NT2/D1 (cell line): ENCODE results near the gene SHISAL1.

Experiments
- DNase-seq: peaks from one replicate; pipeline ENCODE4 v3.0.0-alpha.2; 2011; ENCODE audit warnings: low read depth, low spot score
- H3K27me3 ChIP-seq: 2 replicates; pipeline ENCODE4 v1.6.0; 2011; ENCODE audit warnings: mild to moderate bottlenecking; ENCODE audit not compliant: insufficient read length, insufficient read depth
- H3K36me3 ChIP-seq: 2 replicates; pipeline ENCODE4 v1.6.1; 2011; ENCODE audit warnings: mild to moderate bottlenecking, low read length, mixed read lengths; ENCODE audit not compliant: insufficient read depth, insufficient read length
- H3K4me1 ChIP-seq: 2 replicates; pipeline ENCODE4 v1.5.1; 2011; ENCODE audit not compliant: insufficient read depth, insufficient read length
- H3K4me3 ChIP-seq: 2 replicates; pipeline ENCODE4 v1.5.1; 2011; ENCODE audit warnings: low read depth; ENCODE audit not compliant: insufficient read length
- H3K9ac ChIP-seq: 2 replicates; pipeline ENCODE4 v1.6.0; 2011; ENCODE audit warnings: low read depth; ENCODE audit not compliant: insufficient read length
- H3K9me3 ChIP-seq: 2 replicates; pipeline ENCODE4 v1.5.1; 2011; ENCODE audit warnings: mild to moderate bottlenecking, low read length; ENCODE audit not compliant: insufficient read depth
- SUZ12 ChIP-seq: IDR thresholded peaks from 2 replicates; pipeline ENCODE4 v1.6.1; 2011; ENCODE audit not compliant: insufficient read length, insufficient read depth; ENCODE audit errors: extremely low read depth
- YY1 ChIP-seq: IDR thresholded peaks from 2 replicates; pipeline ENCODE4 v1.6.1; 2011; ENCODE audit not compliant: insufficient read length, insufficient read depth
- ZNF274 ChIP-seq: IDR thresholded peaks from 2 replicates; pipeline ENCODE4 v1.6.1; 2011; ENCODE audit warnings: mild to moderate bottlenecking, low read depth, low read length

SHISAL1 gene

GRCh38 chr22:44336962-44337677 is 24.4 kb upstream of the SHISAL1 start:
- H3K4me1 ChIP-seq = peaks cover 10% of the 10 kb centered on the region
- H3K36me3 ChIP-seq = no peaks in the 10 kb centered on the region
- H3K4me3 ChIP-seq = no peak overlapping the region
- no peak overlapping the region for H3K9ac ChIP-seq
- TF ChIP-seq ZNF274 = no peak
- no peak for TF ChIP-seq SUZ12
- TF ChIP-seq YY1 = no peak
- H3K9me3 ChIP-seq = no peaks in the 10 kb centered on the region
- DNase-seq = no peak
- H3K27me3 ChIP-seq = peaks cover 40% of the 10 kb centered on the region

DNA sequence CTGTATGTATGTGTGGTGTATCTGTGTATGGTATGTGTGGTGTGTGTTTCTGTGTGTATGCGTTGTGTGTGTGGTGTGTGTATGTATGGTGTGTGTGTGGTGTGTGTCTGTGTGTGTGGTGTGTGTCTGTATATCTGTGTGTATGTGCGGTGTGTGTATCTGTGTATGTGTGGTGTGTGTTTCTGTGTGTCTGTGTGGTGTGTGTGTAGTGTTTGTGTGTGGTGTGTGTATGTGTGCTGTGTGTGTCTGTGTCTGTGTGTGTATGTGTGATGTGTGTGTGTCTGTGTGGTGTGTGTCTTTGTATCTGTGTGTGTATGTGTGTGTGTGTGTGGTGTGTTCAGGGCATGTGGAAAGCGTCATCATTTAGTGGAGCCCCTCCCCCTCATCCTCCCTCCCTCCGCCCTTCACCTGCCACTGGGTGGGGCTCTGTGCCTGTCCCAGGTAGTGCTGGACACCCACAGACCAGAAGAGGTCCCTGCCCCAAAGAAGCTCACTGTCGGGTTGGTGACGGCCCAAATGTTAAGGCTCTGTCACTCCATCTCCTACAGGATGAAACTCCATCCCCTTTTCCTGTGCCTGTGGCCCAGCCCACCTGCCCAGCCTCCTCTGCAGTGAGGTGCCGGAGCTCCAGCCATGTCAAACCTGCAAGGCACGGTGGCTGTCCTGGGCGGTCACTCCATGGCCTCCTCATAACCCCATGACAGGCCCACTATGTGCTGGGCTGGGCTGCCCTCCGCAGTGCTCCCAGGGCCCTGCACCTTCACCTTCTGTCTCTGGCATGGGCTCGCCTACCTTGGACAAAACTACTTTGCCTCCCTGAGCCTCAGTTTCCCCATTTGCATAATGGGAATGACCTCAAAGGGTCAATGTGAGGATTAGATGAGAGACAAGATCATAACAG is 23.4 kb upstream of the SHISAL1 start:
- no peak for TF ChIP-seq YY1
- TF ChIP-seq SUZ12 = no peak
- TF ChIP-seq ZNF274 = no peak
- peaks cover 43% of the 10 kb centered on the region for H3K27me3 ChIP-seq
- DNase-seq = no peak
- H3K4me1 ChIP-seq = peaks cover 7% of the 10 kb centered on the region
- no peak overlapping the region for H3K9ac ChIP-seq
- no peaks in the 10 kb centered on the region for H3K9me3 ChIP-seq
- no peaks in the 10 kb centered on the region for H3K36me3 ChIP-seq
- no peak overlapping the region for H3K4me3 ChIP-seq

- Histone ChIP-seq H3K4me1 (peaks cover 5% of the 10 kb centered on the region), H3K4me3 (no peak overlapping the region), H3K27me3 (peaks cover 52% of the 10 kb centered on the region), H3K9ac (no peak overlapping the region), H3K36me3 (no peaks in the 10 kb centered on the region), H3K9me3 (no peaks in the 10 kb centered on the region)
- TF ChIP-seq YY1 = no peak
- no peak for TF ChIP-seq ZNF274
- no peak for TF ChIP-seq SUZ12
- no peak for DNase-seq
Measured at GRCh38 chr22:44335066-44335839, 22.5 kb upstream of the SHISAL1 start.

DNA sequence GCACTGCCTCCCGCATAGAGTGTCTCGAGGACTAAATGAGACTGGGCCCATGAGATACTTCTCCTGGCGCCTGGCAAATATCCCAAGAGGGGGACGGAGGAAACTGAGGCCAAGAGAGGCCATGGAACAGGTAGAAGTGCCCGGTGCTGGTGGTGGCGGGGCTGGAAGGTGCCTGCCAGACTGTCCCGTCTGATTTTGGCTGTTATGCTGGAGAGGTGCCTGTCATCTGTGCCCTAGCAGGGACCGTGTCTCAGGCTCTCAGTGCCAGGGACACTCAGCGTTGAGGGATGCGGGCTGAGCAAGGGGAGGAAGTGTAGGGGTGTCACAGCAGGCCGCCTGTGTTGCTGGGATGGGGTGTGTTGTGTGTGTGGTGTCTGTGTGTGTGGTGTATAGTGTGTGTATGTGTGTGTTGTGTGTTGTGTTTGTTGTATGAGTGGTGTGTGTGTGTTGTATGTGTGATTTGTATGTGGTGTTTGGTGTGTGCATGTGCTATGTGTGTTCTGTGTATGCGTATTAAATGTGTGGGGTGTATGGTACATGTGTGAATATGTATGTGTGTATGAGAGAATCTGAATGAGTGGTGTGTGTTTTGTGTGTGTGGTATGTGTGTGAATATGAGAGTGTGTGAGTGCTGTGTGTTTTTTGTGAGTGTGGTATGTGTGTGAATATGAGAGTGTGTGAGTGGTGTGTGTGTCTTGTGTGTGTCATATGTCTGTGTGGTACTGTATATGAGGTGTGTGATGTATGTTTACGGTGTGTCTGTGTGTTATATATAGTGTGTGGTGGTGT is 21.3 kb upstream of the SHISAL1 start:
- H3K9ac ChIP-seq = no peak overlapping the region
- no peak for DNase-seq
- H3K27me3 ChIP-seq = peaks cover 62% of the 10 kb centered on the region
- TF ChIP-seq ZNF274 (no peak), SUZ12 (no peak), YY1 (no peak)
- H3K4me1 ChIP-seq = peaks cover 8% of the 10 kb centered on the region
- no peaks in the 10 kb centered on the region for H3K36me3 ChIP-seq
- no peaks in the 10 kb centered on the region for H3K9me3 ChIP-seq
- H3K4me3 ChIP-seq = no peak overlapping the region

- Histone ChIP-seq H3K9me3 (no peaks in the 10 kb centered on the region), H3K27me3 (peaks cover 62% of the 10 kb centered on the region), H3K4me1 (peaks cover 13% of the 10 kb centered on the region), H3K9ac (no peak overlapping the region), H3K36me3 (no peaks in the 10 kb centered on the region), H3K4me3 (no peak overlapping the region)
- TF ChIP-seq ZNF274 (no peak), SUZ12 (no peak), YY1 (no peak)
- no peak for DNase-seq
Measured at GRCh38 chr22:44332946-44333345, 20.2 kb upstream of the SHISAL1 start.

GRCh38 chr22:44331881-44332714 is 19.3 kb upstream of the SHISAL1 start:
- Histone ChIP-seq H3K27me3 (peaks cover 62% of the 10 kb centered on the region), H3K9ac (peak overlapping the region; percentile 36)

More at GRCh38 chr22:44331881-44332714, 19.3 kb upstream of the SHISAL1 start:
- Histone ChIP-seq H3K9me3 (no peaks in the 10 kb centered on the region), H3K36me3 (no peaks in the 10 kb centered on the region), H3K4me3 (peak overlapping the region; percentile 32), H3K4me1 (peaks cover 16% of the 10 kb centered on the region)
- TF ChIP-seq YY1 = no peak
- no peak for TF ChIP-seq SUZ12
- TF ChIP-seq ZNF274 = no peak
- no peak for DNase-seq
